CD4-positive, alpha-beta memory T cell (primary cell): ENCODE results near the gene CNNM1. TPM values are rescaled to one million over a fixed set of nuclear protein-coding genes. Genes with fewer than 3 reads are reported as not detected.

ENCODE experiments used
- CTCF ChIA-PET: fragments of 350-600 bp; sonication (Branson Sonifier 250); formaldehyde crosslinking; loops from one replicate; lab custom pipeline; 2021; ENCODE audit warnings: inconsistent platforms; ENCODE audit not compliant: partially characterized antibody; lab: Charles Lee
- POLR2A ChIA-PET: fragments of 350-600 bp; sonication (Branson Sonifier 250); formaldehyde crosslinking; loops from one replicate; lab custom pipeline; 2021; ENCODE audit not compliant: partially characterized antibody; lab: Charles Lee
- DNase-seq, 5 donors: peaks; one replicate each; pipeline versions ENCODE4 v3.0.0 to v3.0.0-alpha.2; 2020 to 2022; ENCODE audit warnings: mixed read lengths in 1 of 5
- H3K27ac ChIP-seq: one replicate; pipeline ENCODE4 v1.7.0; 2013; ENCODE audit warnings: low read depth, low read length
- H3K27me3 ChIP-seq: 2 replicates; pipeline ENCODE4 v1.7.0; 2013; ENCODE audit warnings: mild to moderate bottlenecking, low read length, moderate library complexity; ENCODE audit not compliant: insufficient read depth
- H3K36me3 ChIP-seq: 2 replicates; pipeline ENCODE4 v1.7.0; 2013; ENCODE audit warnings: mild to moderate bottlenecking, low read length, moderate library complexity; ENCODE audit not compliant: insufficient read depth
- H3K4me1 ChIP-seq: 2 replicates; pipeline ENCODE4 v1.7.0; 2013; ENCODE audit warnings: mild to moderate bottlenecking, low read length, moderate library complexity; ENCODE audit not compliant: insufficient read depth
- H3K4me3 ChIP-seq, 2 donors: one replicate each; pipeline ENCODE4 v1.7.0; 2013; ENCODE audit warnings: low read length in 2 of 2, mild to moderate bottlenecking in 1 of 2
- H3K9me3 ChIP-seq, 2 donors: one replicate each; pipeline ENCODE4 v1.7.0; 2013; ENCODE audit warnings: low read length in 2 of 2, control low read depth in 1 of 2; ENCODE audit not compliant: control insufficient read depth in 1 of 2
- H3K27ac Mint-ChIP-seq, 7 donors: one replicate each; pipeline ENCODE4 v1.8.0; 2020 to 2021; ENCODE audit warnings: mixed read lengths in 7 of 7, mild to moderate bottlenecking in 6 of 7, inconsistent platforms in 3 of 7, moderate library complexity in 3 of 7
- H3K27me3 Mint-ChIP-seq, 2 donors: one replicate each; pipeline ENCODE4 v1.8.0; 2020 to 2021; ENCODE audit warnings: mixed read lengths in 2 of 2
- H3K36me3 Mint-ChIP-seq, 2 donors: one replicate each; pipeline ENCODE4 v1.8.0; 2020 to 2021; ENCODE audit warnings: mixed read lengths in 2 of 2, inconsistent platforms in 1 of 2, mild to moderate bottlenecking in 1 of 2
- H3K4me1 Mint-ChIP-seq, 4 donors: one replicate each; pipeline ENCODE4 v1.8.0; 2020 to 2021; ENCODE audit warnings: mixed read lengths in 4 of 4, mild to moderate bottlenecking in 1 of 4
- H3K4me3 Mint-ChIP-seq, 8 donors: one replicate each; pipeline ENCODE4 v1.8.0; 2020 to 2021; ENCODE audit warnings: mixed read lengths in 8 of 8, mild to moderate bottlenecking in 7 of 8, moderate library complexity in 6 of 8, inconsistent platforms in 3 of 8
- H3K9me3 Mint-ChIP-seq, 8 donors: one replicate each; pipeline ENCODE4 v1.8.0; 2020 to 2021; ENCODE audit warnings: mixed read lengths in 8 of 8, mild to moderate bottlenecking in 5 of 8, inconsistent platforms in 3 of 8, moderate library complexity in 1 of 8
- intact Hi-C: fragments of 100-400 bp; cut with micrococcal nuclease; formaldehyde crosslinking; loops from one replicate; pipeline ENCODE4 v1.15.1; 2023
- polyA plus RNA-seq, 2 donors: library from polyadenylated mRNA; unstranded; fragments of 300-500 nt; fragmentation: Illumina TruSeq; gene quantifications; one replicate each; pipeline ENCODE4 v1.2.3, GENCODE V29; 2021
- total RNA-seq, 2 experiments: library from RNA; stranded (reverse); gene quantifications; one replicate each; pipeline ENCODE4 v1.2.3, GENCODE V29; 2021

CNNM1 gene
- total and polyA plus RNA-seq, 4 experiments from 2014 or later, result 0.03 to 0.75 (median 0.47) TPM; not detected in 1

- Mint-ChIP-seq H3K4me1 (no peaks in the 10 kb centered on the region), H3K36me3 (no peaks in the 10 kb centered on the region), H3K4me3 (no peak overlapping the region), H3K27me3 (peaks cover 10 to 18% of the 10 kb centered on the region in 2 donors), H3K9me3 (no peaks in the 10 kb centered on the region), H3K27ac (peak overlapping the region in 1 of 7 donors; percentile 46)
- ChIA-PET POLR2A (no interaction called here), CTCF (interaction anchor here (1.5 kb wide), 1 partner anchor 9 kb away, joined by 5 read pairs; no protein-coding TSS in a partner anchor)
- Histone ChIP-seq H3K27me3 (no peaks in the 10 kb centered on the region), H3K9me3 (no peaks in the 10 kb centered on the region), H3K4me3 (no peak overlapping the region), H3K4me1 (no peaks in the 10 kb centered on the region), H3K36me3 (no peaks in the 10 kb centered on the region), H3K27ac (no peak overlapping the region)
- DNase-seq, result no peak
- intact Hi-C loops, result no loop called here
These were observed 53.0 kb downstream of the CNNM1 start for GRCh38 chr10:99382176-99382575.

GRCh38 chr10:99387071-99387470 lies 57.9 kb downstream of the CNNM1 start:
- POLR2A ChIA-PET, result no interaction called here
- DNase-seq, result no peak
- peaks cover 4 to 6% of the 10 kb centered on the region in 2 donors for H3K27me3 Mint-ChIP-seq
- Histone ChIP-seq H3K36me3 (no peaks in the 10 kb centered on the region), H3K27me3 (no peaks in the 10 kb centered on the region), H3K4me1 (no peaks in the 10 kb centered on the region), H3K9me3 (no peaks in the 10 kb centered on the region), H3K27ac (no peak overlapping the region), H3K4me3 (no peak overlapping the region)
- intact Hi-C loops, result no loop called here
- H3K36me3 Mint-ChIP-seq, result no peaks in the 10 kb centered on the region
- no peaks in the 10 kb centered on the region for H3K9me3 Mint-ChIP-seq
- H3K4me3 Mint-ChIP-seq, result no peak overlapping the region
- CTCF ChIA-PET, result no interaction called here
- no peaks in the 10 kb centered on the region for H3K4me1 Mint-ChIP-seq
- H3K27ac Mint-ChIP-seq, result no peak overlapping the region

- Histone ChIP-seq H3K27ac (no peak overlapping the region), H3K36me3 (no peaks in the 10 kb centered on the region), H3K9me3 (no peaks in the 10 kb centered on the region), H3K27me3 (no peaks in the 10 kb centered on the region), H3K4me3 (no peak overlapping the region), H3K4me1 (no peaks in the 10 kb centered on the region)
- intact Hi-C loops, result no loop called here
- Mint-ChIP-seq H3K27ac (peak overlapping the region in 1 of 7 donors; percentile 42), H3K4me1 (peaks cover 0 to 2% (median under 1%) of the 10 kb centered on the region in 4 donors), H3K9me3 (no peaks in the 10 kb centered on the region), H3K4me3 (no peak overlapping the region), H3K36me3 (no peaks in the 10 kb centered on the region), H3K27me3 (peaks cover 2 to 6% of the 10 kb centered on the region in 2 donors)
- CTCF ChIA-PET, result no interaction called here
- POLR2A ChIA-PET, result no interaction called here
- DNase-seq, result no peak
These were observed 58.4 kb downstream of the CNNM1 start for GRCh38 chr10:99387541-99387940.

- no peaks in the 10 kb centered on the region for H3K36me3 ChIP-seq
- H3K27ac Mint-ChIP-seq, result no peak overlapping the region
- DNase-seq, result no peak
- intact Hi-C loops, result no loop called here
- CTCF ChIA-PET, result no interaction called here
- H3K4me3 Mint-ChIP-seq, result no peak overlapping the region
- H3K27me3 Mint-ChIP-seq, result peaks cover 0 to 3% of the 10 kb centered on the region in 2 donors
- peaks cover 0 to 8% (median 1%) of the 10 kb centered on the region in 4 donors for H3K4me1 Mint-ChIP-seq
- H3K9me3 ChIP-seq, result no peaks in the 10 kb centered on the region
- peaks cover 0 to 2% of the 10 kb centered on the region in 2 donors for H3K36me3 Mint-ChIP-seq
- POLR2A ChIA-PET, result no interaction called here
- no peak overlapping the region for H3K27ac ChIP-seq
- H3K27me3 ChIP-seq, result no peaks in the 10 kb centered on the region
- H3K4me1 ChIP-seq, result no peaks in the 10 kb centered on the region
- H3K9me3 Mint-ChIP-seq, result no peaks in the 10 kb centered on the region
- no peak overlapping the region for H3K4me3 ChIP-seq
These were observed 60.7 kb downstream of the CNNM1 start for GRCh38 chr10:99389729-99390480.

GRCh38 chr10:99391346-99391745 lies 62.2 kb downstream of the CNNM1 start:
- intact Hi-C loops, result no loop called here
- no peak for DNase-seq
- Mint-ChIP-seq H3K9me3 (no peaks in the 10 kb centered on the region), H3K4me1 (peaks cover 0 to 8% (median 5%) of the 10 kb centered on the region in 4 donors), H3K4me3 (no peak overlapping the region), H3K27ac (no peak overlapping the region), H3K36me3 (peaks cover 0 to 7% of the 10 kb centered on the region in 2 donors), H3K27me3 (no peaks in the 10 kb centered on the region)
- Histone ChIP-seq H3K4me3 (no peak overlapping the region), H3K27ac (no peak overlapping the region), H3K27me3 (no peaks in the 10 kb centered on the region), H3K9me3 (no peaks in the 10 kb centered on the region), H3K36me3 (no peaks in the 10 kb centered on the region), H3K4me1 (no peaks in the 10 kb centered on the region)
- ChIA-PET CTCF (interaction anchor here (1.0 to 4.8 kb wide), 12 partner anchors 9 to 654 kb away, joined by 3 to 35 read pairs (median 8); partner anchors contain the start of gene GOT1), POLR2A (no interaction called here)

GRCh38 chr10:99393036-99393435 lies 63.9 kb downstream of the CNNM1 start:
- ChIA-PET CTCF (interaction anchor here (1.2 to 4.8 kb wide), 13 partner anchors 10 to 320 kb away, joined by 3 to 35 read pairs (median 8); partner anchors contain the start of gene GOT1), POLR2A (no interaction called here)
- intact Hi-C loops, result no loop called here
- no peaks in the 10 kb centered on the region for H3K36me3 ChIP-seq
- no peak overlapping the region for H3K4me3 ChIP-seq
- H3K9me3 Mint-ChIP-seq, result no peaks in the 10 kb centered on the region
- no peaks in the 10 kb centered on the region for H3K27me3 ChIP-seq
- no peaks in the 10 kb centered on the region for H3K9me3 ChIP-seq
- H3K36me3 Mint-ChIP-seq, result peaks cover 0 to 21% of the 10 kb centered on the region in 2 donors
- peaks cover 0 to 8% (median 5%) of the 10 kb centered on the region in 4 donors for H3K4me1 Mint-ChIP-seq
- H3K27ac Mint-ChIP-seq, result no peak overlapping the region
- H3K27ac ChIP-seq, result no peak overlapping the region
- peak overlapping the region in 1 of 8 donors; percentile 47 for H3K4me3 Mint-ChIP-seq
- H3K4me1 ChIP-seq, result no peaks in the 10 kb centered on the region
- DNase-seq, result no peak
- no peaks in the 10 kb centered on the region for H3K27me3 Mint-ChIP-seq

- H3K27ac Mint-ChIP-seq, result no peak overlapping the region
- DNase-seq, result no peak
- H3K4me1 ChIP-seq, result no peaks in the 10 kb centered on the region
- no peaks in the 10 kb centered on the region for H3K27me3 Mint-ChIP-seq
- H3K9me3 ChIP-seq, result no peaks in the 10 kb centered on the region
- H3K4me3 ChIP-seq, result no peak overlapping the region
- H3K4me1 Mint-ChIP-seq, result peaks cover 0 to 8% (median 5%) of the 10 kb centered on the region in 4 donors
- no peak overlapping the region for H3K4me3 Mint-ChIP-seq
- H3K27me3 ChIP-seq, result no peaks in the 10 kb centered on the region
- intact Hi-C loops, result no loop called here
- H3K36me3 ChIP-seq, result no peaks in the 10 kb centered on the region
- CTCF ChIA-PET, result interaction anchor here (1.8 to 4.8 kb wide), 6 partner anchors 9 to 218 kb away, joined by 4 to 35 read pairs (median 12); partner anchors contain the start of gene GOT1
- H3K27ac ChIP-seq, result no peak overlapping the region
- no peaks in the 10 kb centered on the region for H3K9me3 Mint-ChIP-seq
- POLR2A ChIA-PET, result no interaction called here
- peaks cover 0 to 24% of the 10 kb centered on the region in 2 donors for H3K36me3 Mint-ChIP-seq
These were observed 64.5 kb downstream of the CNNM1 start for GRCh38 chr10:99393683-99394082.
